T-helper 2 cell treated with Interferon-gamma antibody and Interleukin-4, amounts not matched to agents 5 μg/mL and 100 μg/mL, for 36 hours (primary cell): ENCODE measurements around the gene NOS1AP.

Source experiments
- DNase-seq: peaks from one replicate; pipeline ENCODE4 v3.0.0; 2021; ENCODE audit warnings: low spot score
- H3K27ac Mint-ChIP-seq: one replicate; pipeline ENCODE4 v1.8.0; 2021; ENCODE audit warnings: mild to moderate bottlenecking, mixed read lengths
- H3K27me3 Mint-ChIP-seq: one replicate; pipeline ENCODE4 v1.8.0; 2021; ENCODE audit warnings: low read depth, mixed read lengths
- H3K36me3 Mint-ChIP-seq: one replicate; pipeline ENCODE4 v1.8.0; 2021; ENCODE audit warnings: low read depth, mixed read lengths
- H3K4me1 Mint-ChIP-seq: one replicate; pipeline ENCODE4 v1.8.0; 2021; ENCODE audit warnings: low read depth, mixed read lengths
- H3K4me3 Mint-ChIP-seq: one replicate; pipeline ENCODE4 v1.8.0; 2022; ENCODE audit warnings: mild to moderate bottlenecking, moderate library complexity, mixed read lengths
- H3K9me3 Mint-ChIP-seq: one replicate; pipeline ENCODE4 v1.8.0; 2021; ENCODE audit warnings: mixed read lengths

NOS1AP gene

DNA sequence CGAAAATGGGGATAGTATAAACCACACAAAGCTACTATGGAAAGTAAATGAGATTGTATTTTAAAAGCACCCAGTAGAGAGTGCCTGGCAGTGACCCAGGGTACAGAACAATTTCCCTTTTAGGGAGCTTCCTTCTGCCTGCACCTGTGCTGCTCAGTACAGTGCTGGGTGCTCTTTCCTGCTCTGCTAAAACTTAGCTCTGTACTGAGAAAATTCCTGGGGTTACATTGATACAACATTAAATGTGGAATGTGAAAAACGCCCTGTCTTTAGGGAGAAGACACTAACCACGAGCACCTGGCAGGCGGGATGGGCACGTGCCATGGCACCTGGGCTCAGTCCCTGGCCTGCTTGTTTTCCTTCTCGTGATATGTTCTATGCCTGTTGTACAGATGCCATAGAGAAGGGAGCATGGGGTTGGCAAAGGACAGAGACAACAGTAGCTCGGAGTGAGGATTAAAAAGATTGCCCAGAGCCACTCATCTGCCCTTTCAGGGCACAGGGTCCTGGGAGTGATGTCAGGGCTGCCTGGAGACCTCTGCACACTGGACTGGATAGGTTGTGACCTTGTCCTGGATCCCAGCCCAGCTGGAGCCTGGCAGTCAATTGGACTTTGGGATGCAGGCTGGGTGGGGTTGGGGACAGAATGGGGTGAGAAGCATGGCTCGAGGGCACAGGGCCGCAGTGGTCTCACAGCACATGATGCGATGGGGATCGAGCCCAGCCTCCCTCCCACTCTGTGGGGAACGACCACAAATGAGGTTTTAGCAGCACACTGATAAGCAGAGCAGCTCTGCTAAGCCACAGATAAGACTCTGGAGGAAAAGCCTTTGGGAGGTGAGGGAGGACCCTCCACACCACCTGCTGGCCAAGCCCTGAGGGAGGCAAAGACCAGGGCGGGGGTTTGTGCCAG lies 302.9 kb downstream of the NOS1AP start:
- Mint-ChIP-seq H3K27ac (no peak overlapping the region), H3K4me1 (no peaks in the 10 kb centered on the region), H3K36me3 (no peaks in the 10 kb centered on the region), H3K4me3 (no peak overlapping the region), H3K27me3 (peaks cover 2% of the 10 kb centered on the region), H3K9me3 (no peaks in the 10 kb centered on the region)
- no peak for DNase-seq

GRCh38 chr1:162373072-162373427 lies 303.6 kb downstream of the NOS1AP start:
- Mint-ChIP-seq H3K36me3 (no peaks in the 10 kb centered on the region), H3K4me3 (no peak overlapping the region), H3K4me1 (no peaks in the 10 kb centered on the region), H3K27ac (no peak overlapping the region), H3K9me3 (no peaks in the 10 kb centered on the region), H3K27me3 (peaks cover 2% of the 10 kb centered on the region)
- no peak for DNase-seq

DNA sequence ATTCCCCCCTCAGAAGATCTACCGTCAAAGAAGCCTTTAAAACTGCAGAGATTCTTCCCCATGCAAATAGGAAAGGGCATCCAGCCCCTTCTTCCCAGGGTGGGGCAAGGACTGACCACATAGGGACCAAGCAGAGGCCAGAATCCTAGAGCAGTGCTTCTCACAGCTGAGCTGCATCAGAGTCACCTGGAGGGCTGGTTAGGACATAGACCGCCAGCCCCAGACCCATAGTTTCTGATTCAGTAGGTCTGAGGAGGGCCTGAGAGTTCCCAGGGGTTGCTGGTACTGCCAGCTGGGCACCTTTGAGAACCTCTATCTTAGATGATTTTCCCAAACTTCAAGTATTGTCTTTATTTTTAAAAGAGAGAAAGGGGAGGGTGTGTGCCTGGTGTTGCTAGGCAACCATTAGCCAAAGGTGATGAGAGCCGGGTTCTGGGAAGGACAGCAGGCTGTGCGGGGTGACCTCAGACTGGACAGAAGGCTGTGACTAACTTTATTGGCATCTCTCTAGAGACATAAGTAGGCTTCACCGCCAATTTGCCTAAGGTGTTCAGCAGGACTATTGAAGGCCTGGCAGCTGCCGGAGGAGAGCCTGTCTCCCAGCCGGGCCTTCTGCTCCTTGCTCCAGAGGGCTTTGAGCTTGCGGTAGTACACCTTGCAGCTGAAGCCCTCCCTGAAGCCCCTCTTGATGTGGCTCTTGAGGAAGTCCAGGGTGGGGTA lies 304.2 kb downstream of the NOS1AP start:
- Mint-ChIP-seq H3K4me3 (no peak overlapping the region), H3K27me3 (peaks cover 2% of the 10 kb centered on the region), H3K9me3 (no peaks in the 10 kb centered on the region), H3K27ac (no peak overlapping the region), H3K36me3 (no peaks in the 10 kb centered on the region), H3K4me1 (no peaks in the 10 kb centered on the region)
- DNase-seq, result no peak

DNA sequence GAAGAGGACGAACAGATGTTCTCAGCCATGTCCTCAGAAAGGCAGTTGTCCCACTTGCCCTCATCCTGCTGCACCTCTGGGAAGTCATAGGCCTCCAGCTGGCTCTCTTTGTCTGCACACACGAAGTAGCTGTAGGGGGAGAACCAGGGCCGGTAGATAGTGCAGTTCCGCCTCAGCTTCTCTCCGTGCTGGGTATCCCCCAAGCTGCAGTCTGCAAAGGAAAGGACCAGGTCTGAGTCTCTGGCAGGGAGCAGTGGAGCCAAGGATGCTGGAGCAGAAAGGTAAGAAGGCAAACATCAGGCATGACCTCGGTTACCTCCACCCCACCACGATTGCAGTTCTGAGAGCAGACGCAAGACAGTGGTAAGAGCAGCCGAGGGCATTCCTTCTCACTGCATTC lies 304.9 kb downstream of the NOS1AP start:
- H3K4me1 Mint-ChIP-seq, result no peaks in the 10 kb centered on the region
- H3K27ac Mint-ChIP-seq, result no peak overlapping the region
- no peak overlapping the region for H3K4me3 Mint-ChIP-seq
- DNase-seq, result no peak
- H3K36me3 Mint-ChIP-seq, result no peaks in the 10 kb centered on the region
- H3K27me3 Mint-ChIP-seq, result peaks cover 2% of the 10 kb centered on the region
- H3K9me3 Mint-ChIP-seq, result no peaks in the 10 kb centered on the region

DNA sequence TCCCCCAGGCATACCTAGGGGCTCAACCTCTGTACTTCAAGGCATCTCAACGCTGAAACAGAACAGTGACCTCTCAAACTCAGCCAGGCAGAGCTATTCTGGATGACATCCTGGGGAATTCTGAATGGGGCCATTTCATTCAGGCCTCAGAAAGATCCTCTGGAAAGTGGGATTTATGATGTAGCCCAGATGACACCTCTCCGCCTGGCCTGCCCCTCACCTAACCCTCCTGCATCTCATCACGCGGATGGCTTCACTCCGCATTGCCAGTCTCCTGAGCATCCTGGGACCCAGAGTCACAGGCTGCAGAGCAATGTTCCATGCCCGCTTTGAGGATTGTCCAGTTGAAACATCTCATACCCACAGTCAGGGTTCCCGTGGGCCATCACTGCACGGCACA lies 306.0 kb downstream of the NOS1AP start:
- Mint-ChIP-seq H3K36me3 (no peaks in the 10 kb centered on the region), H3K9me3 (no peaks in the 10 kb centered on the region), H3K4me3 (no peak overlapping the region), H3K27ac (no peak overlapping the region), H3K27me3 (peaks cover 2% of the 10 kb centered on the region), H3K4me1 (no peaks in the 10 kb centered on the region)
- no peak for DNase-seq

- no peak for DNase-seq
- Mint-ChIP-seq H3K27ac (no peak within 1 kb of the TSS), H3K36me3 (no peaks in the 10 kb centered on the region), H3K27me3 (peaks cover 2% of the 10 kb centered on the region), H3K4me3 (no peak within 1 kb of the TSS), H3K4me1 (no peaks in the 10 kb centered on the region), H3K9me3 (no peaks in the 10 kb centered on the region)
Observed at GRCh38 chr1:162376691-162377090, 307.2 kb downstream of the NOS1AP start, which contains the start of gene SPATA46. Gene SPATA46 (minus strand): TSS chr1:162376854. CDS start chr1:162376790, 64 bp downstream.

- no peaks in the 10 kb centered on the region for H3K4me1 Mint-ChIP-seq
- no peak for DNase-seq
- no peak overlapping the region for H3K27ac Mint-ChIP-seq
- no peak overlapping the region for H3K4me3 Mint-ChIP-seq
- H3K36me3 Mint-ChIP-seq, result no peaks in the 10 kb centered on the region
- peaks cover 2% of the 10 kb centered on the region for H3K27me3 Mint-ChIP-seq
- H3K9me3 Mint-ChIP-seq, result no peaks in the 10 kb centered on the region
Observed at GRCh38 chr1:162380061-162380846, 310.8 kb downstream of the NOS1AP start.

DNA sequence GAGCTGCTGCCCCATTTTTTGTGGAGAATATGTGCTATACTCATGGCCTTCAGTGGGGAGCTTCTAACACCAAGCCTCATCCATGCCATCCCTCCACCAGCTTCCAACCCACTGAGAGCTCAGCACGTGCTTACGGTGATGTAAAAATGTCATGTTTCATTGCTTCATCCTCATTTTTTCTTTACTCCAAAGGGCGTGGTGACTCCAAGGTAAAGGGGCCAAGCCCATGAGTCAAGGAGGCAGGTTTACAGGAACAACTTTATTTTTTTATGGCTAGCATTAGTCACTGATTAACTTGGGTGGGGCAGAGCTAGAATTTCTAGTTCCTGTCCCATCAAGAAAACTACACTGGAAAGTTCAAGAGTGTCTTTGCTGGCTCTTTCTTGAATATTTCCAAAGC lies 311.9 kb downstream of the NOS1AP start, which contains the start of gene C1orf226:
TSS of gene C1orf226 (plus strand) at position 346 of the 400 bp plus-strand sequence. CDS start 174 bp downstream, outside the sequence.
- DNase-seq, result no peak
- H3K4me3 Mint-ChIP-seq, result no peak within 1 kb of the TSS
- H3K27me3 Mint-ChIP-seq, result peaks cover 2% of the 10 kb centered on the region
- H3K9me3 Mint-ChIP-seq, result no peaks in the 10 kb centered on the region
- H3K4me1 Mint-ChIP-seq, result no peaks in the 10 kb centered on the region
- H3K36me3 Mint-ChIP-seq, result no peaks in the 10 kb centered on the region
- no peak within 1 kb of the TSS for H3K27ac Mint-ChIP-seq

DNA sequence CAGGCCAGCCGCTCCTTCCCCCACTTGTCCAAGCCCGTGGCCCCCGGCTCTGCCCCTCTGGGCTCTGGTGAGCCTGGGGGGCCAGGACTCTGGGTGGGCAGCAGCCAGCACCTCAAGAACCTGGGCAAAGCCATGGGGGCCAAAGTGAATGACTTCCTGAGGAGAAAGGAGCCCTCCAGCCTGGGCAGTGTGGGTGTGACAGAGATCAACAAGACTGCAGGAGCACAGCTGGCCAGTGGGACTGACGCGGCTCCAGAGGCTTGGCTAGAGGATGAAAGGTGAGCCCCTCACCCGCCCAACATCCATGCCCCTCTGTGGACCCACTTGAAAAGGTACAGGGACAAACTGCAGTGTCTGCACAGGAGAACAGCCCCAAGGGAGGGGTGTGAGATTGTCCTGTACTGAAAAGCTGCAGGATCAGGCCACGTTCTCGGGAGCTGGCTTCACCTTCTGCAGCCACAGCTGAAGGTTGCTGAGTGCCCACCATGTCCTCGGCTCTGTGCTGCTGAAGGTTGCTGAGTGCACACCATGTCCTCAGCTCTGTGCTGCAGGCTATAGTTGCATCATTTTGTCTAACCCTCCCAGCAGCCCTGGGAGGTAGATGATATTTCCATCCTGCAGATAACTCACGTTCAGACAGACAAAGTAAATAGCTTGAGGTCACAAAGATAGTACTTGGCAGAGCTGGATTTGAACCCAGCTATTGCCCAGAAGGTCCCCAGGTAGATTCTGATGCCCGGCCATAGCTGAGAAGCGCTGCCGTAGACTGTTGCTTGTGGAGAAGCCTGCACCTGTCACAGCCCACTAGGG lies 312.7 kb downstream of the NOS1AP start:
- Mint-ChIP-seq H3K4me3 (no peak overlapping the region), H3K27ac (no peak overlapping the region), H3K27me3 (no peaks in the 10 kb centered on the region), H3K9me3 (no peaks in the 10 kb centered on the region), H3K4me1 (no peaks in the 10 kb centered on the region), H3K36me3 (no peaks in the 10 kb centered on the region)
- no peak for DNase-seq

DNA sequence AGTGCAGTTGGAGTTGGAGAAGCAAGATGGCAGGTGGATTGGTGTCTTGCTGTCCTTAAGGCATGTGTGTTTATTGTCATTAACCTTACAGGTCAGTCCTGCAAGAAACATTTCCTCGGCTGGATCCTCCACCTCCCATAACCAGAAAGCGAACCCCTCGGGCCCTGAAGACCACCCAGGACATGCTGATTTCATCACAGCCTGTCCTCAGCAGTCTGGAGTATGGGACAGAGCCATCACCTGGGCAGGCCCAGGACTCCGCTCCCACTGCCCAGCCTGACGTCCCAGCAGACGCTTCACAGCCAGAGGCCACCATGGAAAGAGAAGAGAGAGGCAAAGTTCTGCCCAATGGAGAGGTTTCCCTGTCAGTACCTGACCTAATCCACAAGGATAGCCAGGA lies 313.6 kb downstream of the NOS1AP start:
- no peaks in the 10 kb centered on the region for H3K4me1 Mint-ChIP-seq
- H3K36me3 Mint-ChIP-seq, result no peaks in the 10 kb centered on the region
- no peak overlapping the region for H3K4me3 Mint-ChIP-seq
- no peaks in the 10 kb centered on the region for H3K27me3 Mint-ChIP-seq
- H3K27ac Mint-ChIP-seq, result no peak overlapping the region
- no peaks in the 10 kb centered on the region for H3K9me3 Mint-ChIP-seq
- DNase-seq, result no peak

GRCh38 chr1:162383516-162383915 lies 314.0 kb downstream of the NOS1AP start:
- H3K9me3 Mint-ChIP-seq, result no peaks in the 10 kb centered on the region
- no peaks in the 10 kb centered on the region for H3K27me3 Mint-ChIP-seq
- no peak overlapping the region for H3K4me3 Mint-ChIP-seq
- no peaks in the 10 kb centered on the region for H3K4me1 Mint-ChIP-seq
- no peak for DNase-seq
- H3K27ac Mint-ChIP-seq, result no peak overlapping the region
- H3K36me3 Mint-ChIP-seq, result no peaks in the 10 kb centered on the region

- H3K36me3 Mint-ChIP-seq, result no peaks in the 10 kb centered on the region
- H3K4me3 Mint-ChIP-seq, result no peak overlapping the region
- no peak for DNase-seq
- no peaks in the 10 kb centered on the region for H3K9me3 Mint-ChIP-seq
- H3K27me3 Mint-ChIP-seq, result peaks cover 3% of the 10 kb centered on the region
- H3K27ac Mint-ChIP-seq, result no peak overlapping the region
- peaks cover 2% of the 10 kb centered on the region for H3K4me1 Mint-ChIP-seq
Observed at GRCh38 chr1:162384116-162384515, 314.6 kb downstream of the NOS1AP start.

DNA sequence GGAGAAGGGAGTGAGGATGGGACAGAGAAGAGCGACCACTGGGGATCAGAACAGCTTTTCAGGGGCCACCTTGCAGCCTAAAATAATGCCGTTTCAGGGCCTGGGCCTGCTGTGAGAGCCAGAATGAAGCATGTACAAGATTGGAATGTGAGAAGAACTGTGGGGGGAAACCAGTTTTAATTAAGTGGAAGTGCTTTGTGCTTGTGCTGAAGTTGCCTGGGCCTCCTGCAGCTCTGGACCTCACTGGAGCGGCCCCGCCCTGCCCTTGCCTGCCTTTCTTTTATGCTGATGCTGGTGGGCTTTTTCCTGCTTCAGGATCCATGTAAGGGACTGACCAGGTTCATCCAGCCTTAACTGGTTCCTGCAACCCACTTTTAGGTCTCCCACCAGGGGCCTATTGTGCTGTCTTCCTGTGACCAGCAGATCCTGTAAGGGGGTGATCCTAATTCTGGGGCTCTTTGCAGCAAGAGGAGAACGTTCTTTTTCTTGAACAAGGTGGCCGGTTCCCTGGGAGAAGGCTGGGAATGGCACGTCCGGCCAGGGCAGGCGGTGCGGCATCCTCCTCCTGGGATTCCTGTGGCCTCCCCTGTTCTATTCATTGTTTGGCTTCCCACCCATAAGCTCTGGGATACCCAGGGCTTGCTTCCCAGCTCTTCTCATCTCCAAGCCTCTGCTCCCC lies 315.2 kb downstream of the NOS1AP start:
- Mint-ChIP-seq H3K4me1 (peaks cover 6% of the 10 kb centered on the region), H3K36me3 (no peaks in the 10 kb centered on the region), H3K4me3 (no peak overlapping the region), H3K9me3 (no peaks in the 10 kb centered on the region), H3K27me3 (peaks cover 8% of the 10 kb centered on the region), H3K27ac (no peak overlapping the region)
- DNase-seq, result no peak
